GM23338 (cell line): ENCODE data around the gene ARL14.

Source experiments
- CREB1 ChIP-seq: fragments of 250-450 bp; sonication (Bioruptor Pico); IDR thresholded peaks from 2 replicates; pipeline ENCODE4 v1.5.0; 2020; ENCODE audit warnings: low read depth, mild to moderate bottlenecking, moderate library complexity
- CTCF ChIP-seq, 2 experiments: fragments of 200-600 bp in 1 of 2; sonication (generic) in 1 of 2; conservative IDR thresholded peaks; 2 replicates each; pipeline versions ENCODE4 v1.5.1 to v1.6.1; 2016 to 2017; ENCODE audit warnings: antibody characterized with exemption in 2 of 2, low read depth in 2 of 2, mild to moderate bottlenecking in 2 of 2, moderate library complexity in 1 of 2
- EZH2 ChIP-seq: fragments of 200-600 bp; sonication (generic); IDR thresholded peaks from one replicate; pipeline ENCODE4 v1.8.0; 2017; ENCODE audit warnings: antibody characterized with exemption, mild to moderate bottlenecking, low read depth; ENCODE audit not compliant: unreplicated experiment
- EZH2phosphoT487 ChIP-seq: fragments of 200-600 bp; sonication (generic); IDR thresholded peaks from one replicate; pipeline ENCODE4 v1.8.1; 2018; ENCODE audit warnings: antibody characterized with exemption; ENCODE audit not compliant: unreplicated experiment
- NANOG ChIP-seq: IDR thresholded peaks from 2 replicates; pipeline ENCODE4 v1.6.1; 2016; ENCODE audit warnings: antibody characterized with exemption, borderline replicate concordance
- POLR2AphosphoS5 ChIP-seq: IDR thresholded peaks from 2 replicates; pipeline ENCODE4 v1.6.1; 2016; ENCODE audit warnings: antibody characterized with exemption, low read depth
- REST ChIP-seq: IDR thresholded peaks from one replicate; pipeline ENCODE4 v1.6.1; 2018; ENCODE audit warnings: antibody characterized with exemption; ENCODE audit not compliant: unreplicated experiment
- ZNF114 ChIP-seq: fragments of 250-450 bp; sonication (Bioruptor Pico); IDR thresholded peaks from 2 replicates; pipeline ENCODE4 v1.5.0; 2020; ENCODE audit warnings: mild to moderate bottlenecking, moderate library complexity
- ZNF331 ChIP-seq: fragments of 250-450 bp; sonication (Bioruptor Pico); IDR thresholded peaks from 2 replicates; pipeline ENCODE4 v1.5.0; 2020; ENCODE audit warnings: low read depth, mild to moderate bottlenecking, moderate library complexity
- ZNF462 ChIP-seq: fragments of 250-450 bp; sonication (Bioruptor Pico); IDR thresholded peaks from 2 replicates; pipeline ENCODE4 v1.5.0; 2020; ENCODE audit warnings: mild to moderate bottlenecking, moderate library complexity

DNA sequence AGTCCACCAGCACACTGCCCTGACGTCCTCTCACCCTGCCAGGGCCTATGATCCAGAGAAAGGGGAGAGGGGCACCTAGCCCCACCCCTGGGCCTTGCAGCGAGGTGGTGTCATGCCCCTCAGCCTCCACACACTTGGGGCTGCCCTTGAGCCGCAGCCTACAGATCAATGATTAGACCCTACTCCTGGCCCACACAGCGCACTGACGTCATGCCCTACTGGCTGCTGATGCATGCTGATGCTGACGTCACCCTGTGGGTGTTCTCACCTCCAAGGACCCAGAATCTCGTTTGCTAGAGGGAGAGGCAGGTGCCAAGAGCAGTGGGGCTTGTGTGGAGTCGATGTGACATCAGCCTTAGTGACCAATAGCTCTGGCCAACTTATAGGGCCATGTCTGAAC is 18.0 kb downstream of the ARL14 start:
- no peak for TF ChIP-seq POLR2AphosphoS5
- TF ChIP-seq EZH2 = no peak
- no peak for TF ChIP-seq CTCF (conservative IDR thresholded peaks at IDR 0.05; ENCODE audit: low read depth in 2 of 2)
- no peak for TF ChIP-seq EZH2phosphoT487
- TF ChIP-seq CREB1 (CRISPR knock-in tag) = no peak
- TF ChIP-seq ZNF114 (CRISPR knock-in tag) = no peak
- TF ChIP-seq REST = no peak
- no peak for TF ChIP-seq ZNF462 (CRISPR knock-in tag)
- TF ChIP-seq NANOG = no peak
- no peak for TF ChIP-seq ZNF331 (CRISPR knock-in tag)
